ENCODE data around the gene FPR3. TPM values are rescaled to one million over a fixed set of nuclear protein-coding genes. Genes with fewer than 3 reads are reported as not detected.

FPR3 gene
- total and polyA plus RNA-seq, 9 of the 15 experiments (the other 6 are each of a cell fraction or from before 2014, with no cell fraction given), result 0.08 to 0.51 (median 0.22) TPM; not detected in 1

DNA sequence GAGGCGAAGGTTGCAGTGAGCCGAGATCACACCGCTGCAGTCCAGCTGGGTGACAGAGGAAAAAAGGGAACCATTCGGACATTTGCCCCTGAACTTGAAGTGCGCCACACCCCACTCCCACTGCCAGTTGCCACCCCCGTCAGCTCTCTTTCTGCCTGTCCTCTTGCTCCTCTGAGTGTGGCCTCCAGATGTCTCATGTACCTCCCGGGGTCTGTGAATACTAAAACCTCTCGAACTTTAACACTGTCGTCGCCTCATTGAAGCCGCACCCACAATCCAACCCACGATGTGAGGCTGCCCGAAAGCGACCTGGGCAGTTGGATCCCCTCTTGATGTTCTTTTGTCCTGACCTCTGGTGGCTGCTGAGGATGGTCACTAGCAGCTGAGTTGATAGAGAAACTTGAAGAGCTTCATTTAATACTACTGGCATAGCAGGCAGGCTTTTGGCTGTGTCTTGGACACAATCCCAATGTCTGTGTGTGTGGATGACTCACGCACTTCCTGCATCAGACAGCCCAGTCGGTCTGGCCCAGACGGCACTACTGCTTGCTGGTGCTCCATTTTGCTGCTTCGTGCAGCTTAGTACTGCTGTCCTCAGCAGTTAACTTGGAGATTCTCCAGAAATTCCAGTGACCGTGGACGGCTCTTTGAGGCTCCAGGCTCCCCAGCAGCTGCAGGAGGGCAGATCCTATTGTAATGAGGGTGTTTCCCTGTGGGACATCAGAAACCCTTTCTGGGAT is 4.2 kb downstream of the FPR3 start (continued):
- peak; percentile 16; the same call in 1 of the 2 replicates for TF ChIP-seq GABPA (tag; conservative IDR thresholded peaks at IDR 0.05; ENCODE audit: low read depth)
- peak; percentile 58 to 59 for TF ChIP-seq NRF1 (conservative IDR thresholded peaks at IDR 0.05 in 1 of 2, IDR thresholded peaks at IDR 0.05 in 1 of 2)
- no peak for TF ChIP-seq ZKSCAN3 (CRISPR knock-in tag; IDR thresholded peaks at IDR 0.05)
- TF ChIP-seq TAF7 (tag; IDR thresholded peaks at IDR 0.05), result peak; percentile 7; the same call in 1 of the 2 replicates
- TF ChIP-seq TEAD1 (CRISPR knock-in tag; IDR thresholded peaks at IDR 0.05), result no peak
- no peak for TF ChIP-seq HDAC2 (IDR thresholded peaks at IDR 0.05)
- TF ChIP-seq ZNF174 (CRISPR knock-in tag; IDR thresholded peaks at IDR 0.05), result peak; percentile 21; the same call in 1 of the 2 replicates
- TF ChIP-seq, protein P1, sequence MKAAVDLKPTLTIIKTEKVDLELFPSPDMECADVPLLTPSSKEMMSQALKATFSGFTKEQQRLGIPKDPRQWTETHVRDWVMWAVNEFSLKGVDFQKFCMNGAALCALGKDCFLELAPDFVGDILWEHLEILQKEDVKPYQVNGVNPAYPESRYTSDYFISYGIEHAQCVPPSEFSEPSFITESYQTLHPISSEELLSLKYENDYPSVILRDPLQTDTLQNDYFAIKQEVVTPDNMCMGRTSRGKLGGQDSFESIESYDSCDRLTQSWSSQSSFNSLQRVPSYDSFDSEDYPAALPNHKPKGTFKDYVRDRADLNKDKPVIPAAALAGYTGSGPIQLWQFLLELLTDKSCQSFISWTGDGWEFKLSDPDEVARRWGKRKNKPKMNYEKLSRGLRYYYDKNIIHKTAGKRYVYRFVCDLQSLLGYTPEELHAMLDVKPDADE (conservative IDR thresholded peaks at IDR 0.05; ENCODE audit: control insufficient read depth, low read depth, low read length), result no peak
- no peak for TF ChIP-seq ETS2 (tag; IDR thresholded peaks at IDR 0.05; ENCODE audit: borderline replicate concordance, poor library complexity, severe bottlenecking)
- TF ChIP-seq, protein P2, sequence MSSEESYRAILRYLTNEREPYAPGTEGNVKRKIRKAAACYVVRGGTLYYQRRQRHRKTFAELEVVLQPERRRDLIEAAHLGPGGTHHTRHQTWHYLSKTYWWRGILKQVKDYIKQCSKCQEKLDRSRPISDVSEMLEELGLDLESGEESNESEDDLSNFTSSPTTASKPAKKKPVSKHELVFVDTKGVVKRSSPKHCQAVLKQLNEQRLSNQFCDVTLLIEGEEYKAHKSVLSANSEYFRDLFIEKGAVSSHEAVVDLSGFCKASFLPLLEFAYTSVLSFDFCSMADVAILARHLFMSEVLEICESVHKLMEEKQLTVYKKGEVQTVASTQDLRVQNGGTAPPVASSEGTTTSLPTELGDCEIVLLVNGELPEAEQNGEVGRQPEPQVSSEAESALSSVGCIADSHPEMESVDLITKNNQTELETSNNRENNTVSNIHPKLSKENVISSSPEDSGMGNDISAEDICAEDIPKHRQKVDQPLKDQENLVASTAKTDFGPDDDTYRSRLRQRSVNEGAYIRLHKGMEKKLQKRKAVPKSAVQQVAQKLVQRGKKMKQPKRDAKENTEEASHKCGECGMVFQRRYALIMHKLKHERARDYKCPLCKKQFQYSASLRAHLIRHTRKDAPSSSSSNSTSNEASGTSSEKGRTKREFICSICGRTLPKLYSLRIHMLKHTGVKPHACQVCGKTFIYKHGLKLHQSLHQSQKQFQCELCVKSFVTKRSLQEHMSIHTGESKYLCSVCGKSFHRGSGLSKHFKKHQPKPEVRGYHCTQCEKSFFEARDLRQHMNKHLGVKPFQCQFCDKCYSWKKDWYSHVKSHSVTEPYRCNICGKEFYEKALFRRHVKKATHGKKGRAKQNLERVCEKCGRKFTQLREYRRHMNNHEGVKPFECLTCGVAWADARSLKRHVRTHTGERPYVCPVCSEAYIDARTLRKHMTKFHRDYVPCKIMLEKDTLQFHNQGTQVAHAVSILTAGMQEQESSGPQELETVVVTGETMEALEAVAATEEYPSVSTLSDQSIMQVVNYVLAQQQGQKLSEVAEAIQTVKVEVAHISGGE (CRISPR knock-in tag; IDR thresholded peaks at IDR 0.05), result 0 out of 6 replicates have a peak, but pooled peaks of 1 of the 3 experiments have one; percentile 14
- TF ChIP-seq, protein P3, sequence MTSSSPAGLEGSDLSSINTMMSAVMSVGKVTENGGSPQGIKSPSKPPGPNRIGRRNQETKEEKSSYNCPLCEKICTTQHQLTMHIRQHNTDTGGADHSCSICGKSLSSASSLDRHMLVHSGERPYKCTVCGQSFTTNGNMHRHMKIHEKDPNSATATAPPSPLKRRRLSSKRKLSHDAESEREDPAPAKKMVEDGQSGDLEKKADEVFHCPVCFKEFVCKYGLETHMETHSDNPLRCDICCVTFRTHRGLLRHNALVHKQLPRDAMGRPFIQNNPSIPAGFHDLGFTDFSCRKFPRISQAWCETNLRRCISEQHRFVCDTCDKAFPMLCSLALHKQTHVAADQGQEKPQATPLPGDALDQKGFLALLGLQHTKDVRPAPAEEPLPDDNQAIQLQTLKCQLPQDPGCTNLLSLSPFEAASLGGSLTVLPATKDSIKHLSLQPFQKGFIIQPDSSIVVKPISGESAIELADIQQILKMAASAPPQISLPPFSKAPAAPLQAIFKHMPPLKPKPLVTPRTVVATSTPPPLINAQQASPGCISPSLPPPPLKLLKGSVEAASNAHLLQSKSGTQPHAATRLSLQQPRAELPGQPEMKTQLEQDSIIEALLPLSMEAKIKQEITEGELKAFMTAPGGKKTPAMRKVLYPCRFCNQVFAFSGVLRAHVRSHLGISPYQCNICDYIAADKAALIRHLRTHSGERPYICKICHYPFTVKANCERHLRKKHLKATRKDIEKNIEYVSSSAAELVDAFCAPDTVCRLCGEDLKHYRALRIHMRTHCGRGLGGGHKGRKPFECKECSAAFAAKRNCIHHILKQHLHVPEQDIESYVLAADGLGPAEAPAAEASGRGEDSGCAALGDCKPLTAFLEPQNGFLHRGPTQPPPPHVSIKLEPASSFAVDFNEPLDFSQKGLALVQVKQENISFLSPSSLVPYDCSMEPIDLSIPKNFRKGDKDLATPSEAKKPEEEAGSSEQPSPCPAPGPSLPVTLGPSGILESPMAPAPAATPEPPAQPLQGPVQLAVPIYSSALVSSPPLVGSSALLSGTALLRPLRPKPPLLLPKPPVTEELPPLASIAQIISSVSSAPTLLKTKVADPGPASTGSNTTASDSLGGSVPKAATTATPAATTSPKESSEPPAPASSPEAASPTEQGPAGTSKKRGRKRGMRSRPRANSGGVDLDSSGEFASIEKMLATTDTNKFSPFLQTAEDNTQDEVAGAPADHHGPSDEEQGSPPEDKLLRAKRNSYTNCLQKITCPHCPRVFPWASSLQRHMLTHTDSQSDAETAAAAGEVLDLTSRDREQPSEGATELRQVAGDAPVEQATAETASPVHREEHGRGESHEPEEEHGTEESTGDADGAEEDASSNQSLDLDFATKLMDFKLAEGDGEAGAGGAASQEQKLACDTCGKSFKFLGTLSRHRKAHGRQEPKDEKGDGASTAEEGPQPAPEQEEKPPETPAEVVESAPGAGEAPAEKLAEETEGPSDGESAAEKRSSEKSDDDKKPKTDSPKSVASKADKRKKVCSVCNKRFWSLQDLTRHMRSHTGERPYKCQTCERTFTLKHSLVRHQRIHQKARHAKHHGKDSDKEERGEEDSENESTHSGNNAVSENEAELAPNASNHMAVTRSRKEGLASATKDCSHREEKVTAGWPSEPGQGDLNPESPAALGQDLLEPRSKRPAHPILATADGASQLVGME (CRISPR knock-in tag; IDR thresholded peaks at IDR 0.05), result peak; percentile 8; the same call in 1 of the 2 replicates
- TF ChIP-seq NFIC (IDR thresholded peaks at IDR 0.05), result peak; percentile 85
- TF ChIP-seq ELF2 (CRISPR knock-in tag; IDR thresholded peaks at IDR 0.05), result no peak; the same call in 1 of the 2 replicates
- TF ChIP-seq HDAC1 (IDR thresholded peaks at IDR 0.05), result 0 out of 4 replicates have a peak, but pooled peaks of 1 of the 2 experiments have one; percentile 17
- TF ChIP-seq PHF20 (IDR thresholded peaks at IDR 0.05; ENCODE audit: partially characterized antibody), result no peak
